Caco-2 (cell line): ENCODE results near the gene TNFRSF13B. TPM values are rescaled to one million over a fixed set of nuclear protein-coding genes. Genes with fewer than 3 reads are reported as not detected.
A peak's percentile ranks its signal among the peaks of the same experiment; 100 is the strongest.

Experiments
- BruUV-seq: library from RNA; stranded (reverse); fragments of 400-500 nt; replicated peaks from 2 replicates; lab custom pipeline; 2021; lab: Mats Ljungman, UMichigan
- CTCF ChIA-PET: fragments of 300-600 bp; sonication (Branson Sonifier 250); formaldehyde crosslinking; loops from one replicate; lab custom pipeline; 2022; ENCODE audit warnings: antibody characterized with exemption; lab: Charles Lee
- POLR2A ChIA-PET: fragments of 300-600 bp; sonication (Branson Sonifier 250); formaldehyde crosslinking; loops from one replicate; lab custom pipeline; 2022; ENCODE audit warnings: antibody characterized with exemption; lab: Charles Lee
- DNase-seq, 2 experiments: peaks; one replicate each; pipeline versions ENCODE4 v3.0.0 to v3.0.0-alpha.2; 2020 to 2022
- H3K27me3 ChIP-seq: replicated peaks from 2 replicates; pipeline ENCODE4 v1.6.0; 2011; ENCODE audit warnings: low read length; ENCODE audit not compliant: control insufficient read depth, insufficient read depth
- H3K36me3 ChIP-seq: 2 replicates; pipeline ENCODE4 v1.5.1; 2011; ENCODE audit warnings: low read length; ENCODE audit not compliant: control insufficient read depth, insufficient read depth
- H3K4me1 ChIP-seq: fragments of 250-450 bp; sonication (Bioruptor Pico); 2 replicates; pipeline ENCODE4 v1.5.1; 2020; ENCODE audit warnings: mild to moderate bottlenecking
- H3K4me3 ChIP-seq: 2 replicates; pipeline ENCODE4 v1.5.1; 2011; ENCODE audit warnings: low read depth, mild to moderate bottlenecking, control low read depth, low read length
- H3K9me3 ChIP-seq: fragments of 250-450 bp; sonication (Bioruptor Pico); 2 replicates; pipeline ENCODE4 v1.5.1; 2020; ENCODE audit warnings: mild to moderate bottlenecking, moderate library complexity
- H3K27ac Mint-ChIP-seq: one replicate; pipeline ENCODE4 v1.8.0; 2022; ENCODE audit warnings: mixed read lengths; ENCODE audit not compliant: unreplicated experiment
- H3K27me3 Mint-ChIP-seq: one replicate; pipeline ENCODE4 v1.8.0; 2022; ENCODE audit warnings: mixed read lengths; ENCODE audit not compliant: insufficient read depth, unreplicated experiment
- H3K36me3 Mint-ChIP-seq: one replicate; pipeline ENCODE4 v1.8.0; 2022; ENCODE audit warnings: mild to moderate bottlenecking, mixed read lengths; ENCODE audit not compliant: insufficient read depth, unreplicated experiment
- H3K4me1 Mint-ChIP-seq: one replicate; pipeline ENCODE4 v1.8.0; 2022; ENCODE audit warnings: low read depth, mixed read lengths; ENCODE audit not compliant: unreplicated experiment
- H3K4me3 Mint-ChIP-seq: one replicate; pipeline ENCODE4 v1.8.0; 2022; ENCODE audit warnings: mild to moderate bottlenecking, moderate library complexity, mixed read lengths; ENCODE audit not compliant: unreplicated experiment
- H3K9me3 Mint-ChIP-seq: one replicate; pipeline ENCODE4 v1.8.0; 2022; ENCODE audit warnings: mixed read lengths; ENCODE audit not compliant: unreplicated experiment
- intact Hi-C: fragments of 100-400 bp; cut with micrococcal nuclease; formaldehyde crosslinking; loops from one replicate; pipeline ENCODE4 v1.10.0; 2022; ENCODE audit not compliant: unreplicated experiment
- total RNA-seq: library from RNA; stranded (reverse); gene quantifications from 2 replicates; pipeline ENCODE4 v1.2.3, GENCODE V29; 2022
- TF ChIP-seq, protein P1 (sequence below), 2 experiments: fragments of 200-600 bp in 1 of 2; IDR thresholded peaks; 1 replicate in 1 of 2; 2 replicates in 1 of 2; pipeline versions ENCODE4 v1.5.1 to v1.8.0; 2011 to 2022; ENCODE audit warnings: antibody characterized with exemption in 1 of 2, control low read depth in 1 of 2, inconsistent platforms in 1 of 2, low read depth in 1 of 2, low read length in 1 of 2, mild to moderate bottlenecking in 1 of 2, moderate library complexity in 1 of 2; ENCODE audit not compliant: insufficient read depth in 1 of 2, severe bottlenecking in 1 of 2, unreplicated experiment in 1 of 2

Gene TNFRSF13B
- total RNA-seq, 1 experiment from 2014 or later: not detected

DNA sequence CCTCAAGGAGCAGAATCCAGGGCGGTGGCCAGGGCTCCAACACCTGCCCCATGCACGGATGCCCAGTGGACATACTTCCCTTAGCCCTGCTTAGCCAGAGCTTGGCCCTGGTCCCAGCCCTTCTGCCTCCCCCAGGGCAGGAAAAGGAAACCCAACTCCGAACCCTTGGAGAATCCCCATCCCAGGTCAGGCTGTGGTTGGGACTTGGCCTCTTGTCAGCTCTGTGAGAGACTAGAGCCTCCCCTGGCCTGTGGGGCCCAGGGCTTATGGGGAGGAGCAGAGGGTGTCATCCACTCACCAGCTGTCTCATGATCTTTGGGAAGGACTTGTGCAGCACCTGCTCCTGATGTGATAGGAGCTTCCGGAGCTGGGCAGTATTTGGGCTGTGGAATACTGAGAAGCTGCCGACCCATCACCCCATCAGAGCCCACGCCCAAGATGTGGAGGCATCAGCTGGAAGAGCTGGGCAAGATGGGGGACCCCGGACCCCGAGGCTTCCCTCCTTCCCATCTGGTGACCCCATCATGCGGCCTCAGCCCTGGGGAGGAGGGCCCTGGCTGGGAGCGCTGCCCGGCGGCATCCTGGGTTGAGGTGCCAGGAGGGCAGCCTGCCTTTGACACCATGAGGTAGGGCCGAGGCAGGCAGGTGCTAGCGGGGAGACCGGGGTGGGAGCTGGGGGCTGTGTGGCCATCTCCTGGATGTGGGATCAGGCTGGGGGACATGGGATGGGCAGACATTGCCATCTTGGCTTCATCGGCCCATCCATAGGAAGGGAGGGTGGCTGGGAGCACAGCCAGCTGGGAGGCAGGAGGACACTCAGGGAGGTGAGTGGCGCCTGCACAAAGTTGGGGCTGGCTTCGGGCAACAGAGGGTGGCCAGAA is 45.1 kb downstream of the TNFRSF13B start:
- CTCF ChIA-PET: no interaction called here
- H3K4me1 Mint-ChIP-seq: no peaks in the 10 kb centered on the region
- no peaks in the 10 kb centered on the region for H3K27me3 Mint-ChIP-seq
- POLR2A ChIA-PET: no interaction called here
- no peaks in the 10 kb centered on the region for H3K36me3 Mint-ChIP-seq
- Histone ChIP-seq H3K9me3 (no peaks in the 10 kb centered on the region), H3K4me1 (no peaks in the 10 kb centered on the region), H3K27me3 (no peaks in the 10 kb centered on the region), H3K36me3 (no peaks in the 10 kb centered on the region), H3K4me3 (no peak overlapping the region)
- H3K27ac Mint-ChIP-seq: no peak overlapping the region
- peak in 1 of 2 experiments; percentile 30 for DNase-seq
- H3K9me3 Mint-ChIP-seq: no peaks in the 10 kb centered on the region
- BruUV-seq: no TSS peak
- TF ChIP-seq, protein P1, sequence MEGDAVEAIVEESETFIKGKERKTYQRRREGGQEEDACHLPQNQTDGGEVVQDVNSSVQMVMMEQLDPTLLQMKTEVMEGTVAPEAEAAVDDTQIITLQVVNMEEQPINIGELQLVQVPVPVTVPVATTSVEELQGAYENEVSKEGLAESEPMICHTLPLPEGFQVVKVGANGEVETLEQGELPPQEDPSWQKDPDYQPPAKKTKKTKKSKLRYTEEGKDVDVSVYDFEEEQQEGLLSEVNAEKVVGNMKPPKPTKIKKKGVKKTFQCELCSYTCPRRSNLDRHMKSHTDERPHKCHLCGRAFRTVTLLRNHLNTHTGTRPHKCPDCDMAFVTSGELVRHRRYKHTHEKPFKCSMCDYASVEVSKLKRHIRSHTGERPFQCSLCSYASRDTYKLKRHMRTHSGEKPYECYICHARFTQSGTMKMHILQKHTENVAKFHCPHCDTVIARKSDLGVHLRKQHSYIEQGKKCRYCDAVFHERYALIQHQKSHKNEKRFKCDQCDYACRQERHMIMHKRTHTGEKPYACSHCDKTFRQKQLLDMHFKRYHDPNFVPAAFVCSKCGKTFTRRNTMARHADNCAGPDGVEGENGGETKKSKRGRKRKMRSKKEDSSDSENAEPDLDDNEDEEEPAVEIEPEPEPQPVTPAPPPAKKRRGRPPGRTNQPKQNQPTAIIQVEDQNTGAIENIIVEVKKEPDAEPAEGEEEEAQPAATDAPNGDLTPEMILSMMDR (IDR thresholded peaks at IDR 0.05; ENCODE audit: insufficient read depth in 1 of 2, low read depth in 1 of 2, low read length in 1 of 2, severe bottlenecking in 1 of 2, unreplicated experiment in 1 of 2): no peak
- intact Hi-C loops: no loop called here
- no peak overlapping the region for H3K4me3 Mint-ChIP-seq

DNA sequence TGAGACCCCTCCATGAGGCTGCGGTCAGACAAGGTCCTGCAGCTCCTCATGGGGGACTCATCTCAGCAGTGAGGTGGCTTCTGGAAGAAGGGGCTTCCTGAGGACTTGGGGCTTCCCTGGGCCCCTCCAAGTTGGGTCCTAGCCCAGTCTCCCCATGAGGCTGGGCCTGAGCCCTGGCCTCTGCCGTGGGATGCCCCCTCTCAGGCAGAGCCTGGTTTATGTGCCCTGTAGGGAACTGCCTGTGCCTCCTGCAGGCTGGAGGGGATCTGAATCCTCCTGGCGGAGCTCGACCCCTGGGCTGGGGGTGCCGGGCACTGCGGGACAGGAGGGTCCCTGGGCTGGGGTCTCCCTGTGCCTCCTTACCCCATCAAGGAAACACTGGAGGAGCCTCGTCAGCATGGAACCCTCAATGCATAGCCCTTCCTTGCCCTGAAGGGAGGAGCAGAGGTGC is 45.8 kb downstream of the TNFRSF13B start:
- Mint-ChIP-seq H3K4me1 (no peaks in the 10 kb centered on the region), H3K9me3 (no peaks in the 10 kb centered on the region), H3K36me3 (no peaks in the 10 kb centered on the region), H3K4me3 (no peak overlapping the region), H3K27ac (no peak overlapping the region), H3K27me3 (no peaks in the 10 kb centered on the region)
- peak in 1 of 2 experiments; percentile 26 for DNase-seq
- ChIA-PET CTCF (no interaction called here), POLR2A (no interaction called here)
- Histone ChIP-seq H3K9me3 (no peaks in the 10 kb centered on the region), H3K36me3 (no peaks in the 10 kb centered on the region), H3K27me3 (no peaks in the 10 kb centered on the region), H3K4me3 (no peak overlapping the region), H3K4me1 (no peaks in the 10 kb centered on the region)
- TF ChIP-seq, protein P1 (IDR thresholded peaks at IDR 0.05; ENCODE audit: insufficient read depth in 1 of 2, low read depth in 1 of 2, low read length in 1 of 2, severe bottlenecking in 1 of 2, unreplicated experiment in 1 of 2): no peak
- intact Hi-C loops: no loop called here
- no TSS peak for BruUV-seq

DNA sequence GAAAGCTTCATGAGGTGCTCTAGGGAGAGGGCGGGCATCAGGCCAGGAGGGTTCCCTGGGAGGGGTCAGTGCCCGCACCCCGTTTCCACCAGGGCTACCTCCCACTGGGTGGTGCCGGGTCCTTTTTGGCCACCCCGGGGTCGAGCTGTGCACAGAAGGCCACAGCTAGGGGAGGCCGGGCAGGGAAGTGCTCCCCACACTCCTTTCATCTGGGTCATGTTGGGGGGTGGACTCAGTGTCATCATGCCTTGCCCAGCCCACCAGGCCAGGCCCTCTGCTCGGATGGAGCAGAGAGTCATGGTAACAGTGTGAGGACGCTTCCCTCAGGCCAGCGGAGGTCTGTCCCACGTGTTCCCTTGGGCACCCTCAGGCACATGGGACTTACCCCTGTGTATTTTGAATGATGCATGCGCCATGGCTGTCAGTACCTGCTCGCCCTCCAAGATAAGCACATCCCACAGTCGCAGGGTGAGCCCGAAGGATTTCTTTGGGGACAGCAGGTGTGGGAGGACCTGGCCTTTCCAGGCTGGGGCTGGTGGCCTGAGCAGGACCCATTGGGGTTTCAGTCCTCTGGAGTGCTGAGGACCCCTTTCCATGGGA is 46.4 kb downstream of the TNFRSF13B start:
- H3K4me3 ChIP-seq: no peak overlapping the region
- H3K27me3 ChIP-seq: no peaks in the 10 kb centered on the region
- no peaks in the 10 kb centered on the region for H3K27me3 Mint-ChIP-seq
- peak in 1 of 2 experiments; percentile 27 for DNase-seq
- intact Hi-C loops: no loop called here
- H3K4me1 ChIP-seq: no peaks in the 10 kb centered on the region
- CTCF ChIA-PET: no interaction called here
- H3K36me3 ChIP-seq: no peaks in the 10 kb centered on the region
- TF ChIP-seq, protein P1 (IDR thresholded peaks at IDR 0.05; ENCODE audit: insufficient read depth in 1 of 2, low read depth in 1 of 2, low read length in 1 of 2, severe bottlenecking in 1 of 2, unreplicated experiment in 1 of 2): no peak
- POLR2A ChIA-PET: no interaction called here
- H3K4me3 Mint-ChIP-seq: no peak overlapping the region
- H3K36me3 Mint-ChIP-seq: no peaks in the 10 kb centered on the region
- H3K27ac Mint-ChIP-seq: no peak overlapping the region
- no TSS peak for BruUV-seq
- H3K9me3 Mint-ChIP-seq: no peaks in the 10 kb centered on the region
- no peaks in the 10 kb centered on the region for H3K4me1 Mint-ChIP-seq
- H3K9me3 ChIP-seq: no peaks in the 10 kb centered on the region
